ENCODE data around the gene HGF. TPM values are rescaled to one million over a fixed set of nuclear protein-coding genes. Genes with fewer than 3 reads are reported as not detected.

The HGF gene
- total RNA-seq, 1 experiment from 2014 or later: 0.72 TPM

DNA sequence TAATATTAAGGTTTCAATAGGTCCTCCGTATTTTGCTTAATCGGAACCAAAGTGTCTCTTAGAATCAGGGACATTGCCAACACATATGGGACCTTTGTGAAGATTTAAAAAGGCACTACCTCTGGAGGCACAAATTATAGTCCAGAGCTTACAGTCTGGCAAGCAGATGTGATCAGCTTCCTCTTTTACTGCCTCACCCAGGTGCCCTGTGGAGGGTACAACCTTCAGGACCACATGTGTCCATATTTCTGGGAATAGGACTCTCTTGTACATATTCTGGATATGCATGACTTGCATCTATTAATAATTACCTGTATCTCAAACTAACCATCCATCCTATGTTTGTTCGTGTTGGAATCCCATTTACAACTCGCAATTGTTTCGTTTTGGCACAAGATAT, 60.0 kb downstream of the HGF start (continued):
- TF ChIP-seq, protein P1, sequence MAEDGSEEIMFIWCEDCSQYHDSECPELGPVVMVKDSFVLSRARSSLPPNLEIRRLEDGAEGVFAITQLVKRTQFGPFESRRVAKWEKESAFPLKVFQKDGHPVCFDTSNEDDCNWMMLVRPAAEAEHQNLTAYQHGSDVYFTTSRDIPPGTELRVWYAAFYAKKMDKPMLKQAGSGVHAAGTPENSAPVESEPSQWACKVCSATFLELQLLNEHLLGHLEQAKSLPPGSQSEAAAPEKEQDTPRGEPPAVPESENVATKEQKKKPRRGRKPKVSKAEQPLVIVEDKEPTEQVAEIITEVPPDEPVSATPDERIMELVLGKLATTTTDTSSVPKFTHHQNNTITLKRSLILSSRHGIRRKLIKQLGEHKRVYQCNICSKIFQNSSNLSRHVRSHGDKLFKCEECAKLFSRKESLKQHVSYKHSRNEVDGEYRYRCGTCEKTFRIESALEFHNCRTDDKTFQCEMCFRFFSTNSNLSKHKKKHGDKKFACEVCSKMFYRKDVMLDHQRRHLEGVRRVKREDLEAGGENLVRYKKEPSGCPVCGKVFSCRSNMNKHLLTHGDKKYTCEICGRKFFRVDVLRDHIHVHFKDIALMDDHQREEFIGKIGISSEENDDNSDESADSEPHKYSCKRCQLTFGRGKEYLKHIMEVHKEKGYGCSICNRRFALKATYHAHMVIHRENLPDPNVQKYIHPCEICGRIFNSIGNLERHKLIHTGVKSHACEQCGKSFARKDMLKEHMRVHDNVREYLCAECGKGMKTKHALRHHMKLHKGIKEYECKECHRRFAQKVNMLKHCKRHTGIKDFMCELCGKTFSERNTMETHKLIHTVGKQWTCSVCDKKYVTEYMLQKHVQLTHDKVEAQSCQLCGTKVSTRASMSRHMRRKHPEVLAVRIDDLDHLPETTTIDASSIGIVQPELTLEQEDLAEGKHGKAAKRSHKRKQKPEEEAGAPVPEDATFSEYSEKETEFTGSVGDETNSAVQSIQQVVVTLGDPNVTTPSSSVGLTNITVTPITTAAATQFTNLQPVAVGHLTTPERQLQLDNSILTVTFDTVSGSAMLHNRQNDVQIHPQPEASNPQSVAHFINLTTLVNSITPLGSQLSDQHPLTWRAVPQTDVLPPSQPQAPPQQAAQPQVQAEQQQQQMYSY (CRISPR knock-in tag; IDR thresholded peaks at IDR 0.05): no peak
- TF ChIP-seq FOXP1 (CRISPR knock-in tag; IDR thresholded peaks at IDR 0.05; ENCODE audit: borderline replicate concordance) (no peak), CREM (CRISPR knock-in tag; IDR thresholded peaks at IDR 0.05) (no peak), OVOL2 (CRISPR knock-in tag; IDR thresholded peaks at IDR 0.05; ENCODE audit: borderline replicate concordance) (no peak), IRF2 (CRISPR knock-in tag; IDR thresholded peaks at IDR 0.05; ENCODE audit: borderline replicate concordance, low read depth) (no peak), FOXJ3 (CRISPR knock-in tag; IDR thresholded peaks at IDR 0.05; ENCODE audit: borderline replicate concordance) (no peak), NR2C2 (CRISPR knock-in tag; IDR thresholded peaks at IDR 0.05) (no peak), ZNF138 (CRISPR knock-in tag; conservative IDR thresholded peaks at IDR 0.05) (no peak)
- TF ChIP-seq, protein P2, sequence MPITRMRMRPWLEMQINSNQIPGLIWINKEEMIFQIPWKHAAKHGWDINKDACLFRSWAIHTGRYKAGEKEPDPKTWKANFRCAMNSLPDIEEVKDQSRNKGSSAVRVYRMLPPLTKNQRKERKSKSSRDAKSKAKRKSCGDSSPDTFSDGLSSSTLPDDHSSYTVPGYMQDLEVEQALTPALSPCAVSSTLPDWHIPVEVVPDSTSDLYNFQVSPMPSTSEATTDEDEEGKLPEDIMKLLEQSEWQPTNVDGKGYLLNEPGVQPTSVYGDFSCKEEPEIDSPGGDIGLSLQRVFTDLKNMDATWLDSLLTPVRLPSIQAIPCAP (CRISPR knock-in tag; IDR thresholded peaks at IDR 0.05): no peak
- TF ChIP-seq, protein P3, sequence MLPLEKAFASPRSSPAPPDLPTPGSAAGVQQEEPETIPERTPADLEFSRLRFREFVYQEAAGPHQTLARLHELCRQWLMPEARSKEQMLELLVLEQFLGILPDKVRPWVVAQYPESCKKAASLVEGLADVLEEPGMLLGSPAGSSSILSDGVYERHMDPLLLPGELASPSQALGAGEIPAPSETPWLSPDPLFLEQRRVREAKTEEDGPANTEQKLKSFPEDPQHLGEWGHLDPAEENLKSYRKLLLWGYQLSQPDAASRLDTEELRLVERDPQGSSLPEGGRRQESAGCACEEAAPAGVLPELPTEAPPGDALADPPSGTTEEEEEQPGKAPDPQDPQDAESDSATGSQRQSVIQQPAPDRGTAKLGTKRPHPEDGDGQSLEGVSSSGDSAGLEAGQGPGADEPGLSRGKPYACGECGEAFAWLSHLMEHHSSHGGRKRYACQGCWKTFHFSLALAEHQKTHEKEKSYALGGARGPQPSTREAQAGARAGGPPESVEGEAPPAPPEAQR (CRISPR knock-in tag; IDR thresholded peaks at IDR 0.05): no peak

DNA sequence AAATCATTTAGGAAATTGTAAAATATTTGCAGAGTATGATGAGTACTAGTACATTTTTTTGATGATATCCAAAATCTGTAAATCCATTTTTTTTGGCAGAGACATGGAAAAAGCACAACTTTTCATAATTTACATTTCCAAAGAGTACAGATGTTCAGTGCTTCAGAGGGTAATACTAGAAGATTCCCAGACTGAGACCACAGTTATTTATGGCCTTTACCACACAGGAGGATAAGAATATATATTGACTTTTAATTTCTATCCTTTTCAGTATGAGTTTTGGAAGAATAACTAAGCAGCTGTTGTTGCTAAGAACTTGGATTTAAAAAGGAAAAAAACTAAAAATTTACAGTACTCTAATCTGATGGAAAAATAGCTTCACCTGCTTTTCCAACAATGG, 61.9 kb downstream of the HGF start:
- no peak for ATAC-seq
- peaks cover 35% of the 10 kb centered on the region for H3K4me1 Mint-ChIP-seq
- H3K27ac Mint-ChIP-seq: no peak overlapping the region
- POLR2A ChIA-PET: no interaction called here
- H3K4me3 Mint-ChIP-seq: no peak overlapping the region
- H3K36me3 Mint-ChIP-seq: no peaks in the 10 kb centered on the region
- no peaks in the 10 kb centered on the region for H3K9me3 Mint-ChIP-seq
- no peaks in the 10 kb centered on the region for H3K27me3 Mint-ChIP-seq (ENCODE audit: low read depth)
- TF ChIP-seq NR3C1 (CRISPR knock-in tag; conservative IDR thresholded peaks at IDR 0.05; ENCODE audit: low read depth) (no peak), CBFB (CRISPR knock-in tag; IDR thresholded peaks at IDR 0.05; ENCODE audit: low read depth) (no peak), ATF1 (CRISPR knock-in tag; IDR thresholded peaks at IDR 0.05) (no peak), TP53 (CRISPR knock-in tag; IDR thresholded peaks at IDR 0.05) (no peak)
- TF ChIP-seq, protein P2 (CRISPR knock-in tag; IDR thresholded peaks at IDR 0.05): no peak
- TF ChIP-seq, protein P4, sequence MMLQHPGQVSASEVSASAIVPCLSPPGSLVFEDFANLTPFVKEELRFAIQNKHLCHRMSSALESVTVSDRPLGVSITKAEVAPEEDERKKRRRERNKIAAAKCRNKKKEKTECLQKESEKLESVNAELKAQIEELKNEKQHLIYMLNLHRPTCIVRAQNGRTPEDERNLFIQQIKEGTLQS (CRISPR knock-in tag; conservative IDR thresholded peaks at IDR 0.05): no peak
- TF ChIP-seq, protein P5, sequence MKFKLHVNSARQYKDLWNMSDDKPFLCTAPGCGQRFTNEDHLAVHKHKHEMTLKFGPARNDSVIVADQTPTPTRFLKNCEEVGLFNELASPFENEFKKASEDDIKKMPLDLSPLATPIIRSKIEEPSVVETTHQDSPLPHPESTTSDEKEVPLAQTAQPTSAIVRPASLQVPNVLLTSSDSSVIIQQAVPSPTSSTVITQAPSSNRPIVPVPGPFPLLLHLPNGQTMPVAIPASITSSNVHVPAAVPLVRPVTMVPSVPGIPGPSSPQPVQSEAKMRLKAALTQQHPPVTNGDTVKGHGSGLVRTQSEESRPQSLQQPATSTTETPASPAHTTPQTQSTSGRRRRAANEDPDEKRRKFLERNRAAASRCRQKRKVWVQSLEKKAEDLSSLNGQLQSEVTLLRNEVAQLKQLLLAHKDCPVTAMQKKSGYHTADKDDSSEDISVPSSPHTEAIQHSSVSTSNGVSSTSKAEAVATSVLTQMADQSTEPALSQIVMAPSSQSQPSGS (CRISPR knock-in tag; IDR thresholded peaks at IDR 0.05; ENCODE audit: borderline replicate concordance, low read depth): no peak
- CTCF ChIA-PET: no interaction called here
- DNase-seq (ENCODE audit: low spot score): no peak

DNA sequence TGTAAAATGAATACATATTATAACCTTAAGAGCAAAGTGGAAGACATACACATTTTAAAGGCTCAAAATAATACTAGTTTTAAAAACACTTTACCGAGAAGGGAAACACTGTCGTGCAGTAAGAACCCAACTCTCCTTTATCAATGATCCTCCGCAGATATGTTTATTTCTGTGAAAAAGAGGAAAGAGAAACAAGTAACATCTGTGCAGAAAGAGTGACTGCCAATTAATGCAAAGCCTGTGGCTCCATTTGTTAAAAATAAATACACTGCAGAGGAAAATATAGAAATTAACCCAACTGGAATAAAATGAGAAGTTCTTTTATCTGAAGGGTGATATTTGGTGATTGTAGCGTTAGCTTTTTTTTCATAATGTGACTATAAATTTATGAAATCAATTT, 62.7 kb downstream of the HGF start:
- Mint-ChIP-seq H3K27me3 (ENCODE audit: low read depth) (no peaks in the 10 kb centered on the region), H3K36me3 (no peaks in the 10 kb centered on the region), H3K27ac (no peak overlapping the region), H3K4me3 (no peak overlapping the region), H3K4me1 (peaks cover 35% of the 10 kb centered on the region), H3K9me3 (no peaks in the 10 kb centered on the region)
- ChIA-PET POLR2A (no interaction called here), CTCF (no interaction called here)
- DNase-seq (ENCODE audit: low spot score) (no peak), ATAC-seq (no peak)
- no peak for TF ChIP-seq TEAD1 (CRISPR knock-in tag; IDR thresholded peaks at IDR 0.05)
- no peak for TF ChIP-seq ZNF317 (CRISPR knock-in tag; IDR thresholded peaks at IDR 0.05; ENCODE audit: borderline replicate concordance, low read depth)
- TF ChIP-seq, protein P6, sequence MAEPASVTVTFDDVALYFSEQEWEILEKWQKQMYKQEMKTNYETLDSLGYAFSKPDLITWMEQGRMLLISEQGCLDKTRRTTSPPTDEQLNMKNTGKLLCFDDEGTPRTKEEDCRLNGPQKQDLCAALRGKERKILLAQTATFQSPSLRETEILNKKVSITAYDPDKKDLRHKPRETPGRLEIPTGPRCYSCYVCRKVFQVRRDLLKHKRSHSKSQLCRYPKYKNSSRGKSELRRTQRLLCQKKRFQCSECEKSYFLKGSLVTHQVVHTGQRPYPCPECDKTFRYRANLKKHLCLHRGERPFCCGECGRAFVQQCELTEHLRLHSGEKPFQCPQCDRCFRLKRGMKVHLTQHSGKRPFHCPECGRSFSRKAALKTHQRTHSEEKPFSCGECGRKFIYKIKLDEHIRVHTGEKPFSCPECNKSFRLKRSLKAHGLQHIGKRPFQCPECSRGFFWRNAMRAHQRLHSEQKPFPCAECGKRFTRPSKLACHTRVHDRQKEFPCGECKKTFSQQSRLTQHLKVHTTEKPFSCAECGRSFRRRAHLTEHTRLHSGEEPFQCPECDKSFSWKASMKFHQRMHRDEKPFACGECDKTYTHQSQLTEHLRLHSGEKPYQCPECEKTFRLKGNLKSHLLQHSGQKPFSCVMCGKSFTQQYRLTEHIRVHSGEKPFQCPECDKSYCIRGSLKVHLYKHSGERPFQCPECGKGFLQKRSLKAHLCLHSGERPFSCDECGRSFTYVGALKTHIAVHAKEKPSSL (CRISPR knock-in tag; conservative IDR thresholded peaks at IDR 0.05): no peak
- no peak for TF ChIP-seq SMAD4 (CRISPR knock-in tag; IDR thresholded peaks at IDR 0.05)
- no peak for TF ChIP-seq ZNF232 (CRISPR knock-in tag; IDR thresholded peaks at IDR 0.05)
- no peak for TF ChIP-seq EMX1 (CRISPR knock-in tag; IDR thresholded peaks at IDR 0.05)
- no peak for TF ChIP-seq ATF1 (CRISPR knock-in tag; IDR thresholded peaks at IDR 0.05)
- TF ChIP-seq, protein P3 (CRISPR knock-in tag; IDR thresholded peaks at IDR 0.05): no peak
- no peak for TF ChIP-seq JAZF1 (CRISPR knock-in tag; IDR thresholded peaks at IDR 0.05)
